Sigmoid colon (tissue), 7 donors: ENCODE data around the gene PHB1. TPM values are rescaled to one million over a fixed set of nuclear protein-coding genes. Genes with fewer than 3 reads are reported as not detected.

ENCODE experiments used
- DNase-seq: peaks from one replicate; pipeline ENCODE4 v3.0.0-alpha.2; 2019
- H3K27ac ChIP-seq, 4 donors: fragments of 200-600 bp; sonication (generic); one replicate each; pipeline ENCODE4 v1.5.1; 2016 to 2019; ENCODE audit warnings: mild to moderate bottlenecking in 1 of 4
- H3K27me3 ChIP-seq, 3 donors: fragments of 200-600 bp; sonication (generic); one replicate each; pipeline ENCODE4 v1.5.1; 2019; ENCODE audit warnings: mild to moderate bottlenecking in 1 of 3
- H3K36me3 ChIP-seq, 4 donors: fragments of 200-600 bp; sonication (generic); one replicate each; pipeline ENCODE4 v1.5.1; 2016 to 2019
- H3K4me1 ChIP-seq, 4 donors: fragments of 200-600 bp; sonication (generic); one replicate each; pipeline ENCODE4 v1.5.1; 2017 to 2019
- H3K4me3 ChIP-seq, 4 donors: fragments of 200-600 bp; sonication (generic); one replicate each; pipeline ENCODE4 v1.5.1; 2017 to 2019; ENCODE audit warnings: mild to moderate bottlenecking in 2 of 4, moderate library complexity in 1 of 4
- H3K9me3 ChIP-seq, 4 donors: fragments of 200-600 bp in 3 of 4; sonication (generic) in 3 of 4; one replicate each; pipeline versions ENCODE4 v1.5.1 to v1.6.1; 2013 to 2019
- EP300 ChIP-seq, 4 donors: sonication (generic); formaldehyde crosslinking; IDR thresholded peaks; one replicate each; pipeline ENCODE4 v1.6.1; 2017; ENCODE audit warnings: antibody characterized with exemption in 4 of 4
- POLR2A ChIP-seq, 2 donors: fragments of 450-650 bp; IDR thresholded peaks; one replicate each; pipeline ENCODE4 v1.6.1; 2016; ENCODE audit warnings: antibody characterized with exemption in 2 of 2, mild to moderate bottlenecking in 2 of 2, moderate library complexity in 2 of 2
- POLR2AphosphoS5 ChIP-seq, 4 donors: sonication (generic); formaldehyde crosslinking; IDR thresholded peaks; one replicate each; pipeline ENCODE4 v1.6.1; 2017; ENCODE audit warnings: antibody characterized with exemption in 4 of 4
- WGBS, 2 donors: extraction: QIAGEN DNeasy Blood & Tissue Kit; methylation state at CpG; one replicate each; pipeline ENCODE4 v1.1.7; 2013; 5-methylcytosine and 5-hydroxymethylcytosine counted together
- intact Hi-C: fragments of 100-400 bp; cut with DNase I; formaldehyde crosslinking; loops from one replicate; pipeline ENCODE4 v1.15.1; 2023
- polyA plus RNA-seq, 3 donors: library from polyadenylated mRNA; stranded (reverse); fragments of 200-250 nt; gene quantifications; one replicate each; pipeline ENCODE4 v1.2.3, GENCODE V29; 2013
- total RNA-seq, 4 donors: library from RNA; depleted of rRNA; stranded (reverse); fragments of >200 nt; gene quantifications; one replicate each; pipeline ENCODE4 v1.1.0, GENCODE V29; 2016
- TF ChIP-seq, protein P1 (sequence below), 4 experiments: fragments of 450-650 bp in 3 of 4; fragments of 200-600 bp in 1 of 4; IDR thresholded peaks; one replicate each; pipeline ENCODE4 v1.5.1; 2016 to 2019; ENCODE audit warnings: antibody characterized with exemption in 4 of 4, mild to moderate bottlenecking in 3 of 4, moderate library complexity in 2 of 4
- donor health status: healthy with polysubstance abuse.
- donor health status: Bipolar disorder and iron deficiency.
- donor health status: healthy.

The PHB1 gene
- total and polyA plus RNA-seq, 7 donors, result 70.9 to 279 (median 105) TPM

GRCh38 chr17:49440581-49440980 is 25.9 kb upstream of the PHB1 start:
- TF ChIP-seq, protein P1, sequence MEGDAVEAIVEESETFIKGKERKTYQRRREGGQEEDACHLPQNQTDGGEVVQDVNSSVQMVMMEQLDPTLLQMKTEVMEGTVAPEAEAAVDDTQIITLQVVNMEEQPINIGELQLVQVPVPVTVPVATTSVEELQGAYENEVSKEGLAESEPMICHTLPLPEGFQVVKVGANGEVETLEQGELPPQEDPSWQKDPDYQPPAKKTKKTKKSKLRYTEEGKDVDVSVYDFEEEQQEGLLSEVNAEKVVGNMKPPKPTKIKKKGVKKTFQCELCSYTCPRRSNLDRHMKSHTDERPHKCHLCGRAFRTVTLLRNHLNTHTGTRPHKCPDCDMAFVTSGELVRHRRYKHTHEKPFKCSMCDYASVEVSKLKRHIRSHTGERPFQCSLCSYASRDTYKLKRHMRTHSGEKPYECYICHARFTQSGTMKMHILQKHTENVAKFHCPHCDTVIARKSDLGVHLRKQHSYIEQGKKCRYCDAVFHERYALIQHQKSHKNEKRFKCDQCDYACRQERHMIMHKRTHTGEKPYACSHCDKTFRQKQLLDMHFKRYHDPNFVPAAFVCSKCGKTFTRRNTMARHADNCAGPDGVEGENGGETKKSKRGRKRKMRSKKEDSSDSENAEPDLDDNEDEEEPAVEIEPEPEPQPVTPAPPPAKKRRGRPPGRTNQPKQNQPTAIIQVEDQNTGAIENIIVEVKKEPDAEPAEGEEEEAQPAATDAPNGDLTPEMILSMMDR (IDR thresholded peaks at IDR 0.05), result no peak
- no peak for TF ChIP-seq POLR2AphosphoS5 (IDR thresholded peaks at IDR 0.05)
- no peak for TF ChIP-seq POLR2A (IDR thresholded peaks at IDR 0.05)
- TF ChIP-seq EP300 (IDR thresholded peaks at IDR 0.05), result no peak
- Histone ChIP-seq H3K36me3 (no peaks in the 10 kb centered on the region), H3K4me3 (no peak overlapping the region), H3K4me1 (peaks cover 0 to 5% (median 0%) of the 10 kb centered on the region in 4 donors), H3K27ac (no peak overlapping the region), H3K27me3 (peaks cover 8 to 38% (median 25%) of the 10 kb centered on the region in 3 donors), H3K9me3 (no peaks in the 10 kb centered on the region)
- DNase-seq, result no peak
- intact Hi-C loops, result no loop called here
- 50 to 84% methylated on average over 1 of the region's 1 CpG for WGBS, 2 donors

GRCh38 chr17:49439673-49440571 is 25.2 kb upstream of the PHB1 start:
- no peak overlapping the region for H3K4me3 ChIP-seq
- H3K9me3 ChIP-seq, result no peaks in the 10 kb centered on the region
- WGBS, 2 donors, result 28 to 63% methylated on average over 9 of the region's 9 CpGs
- H3K27me3 ChIP-seq, result peaks cover 8 to 38% (median 25%) of the 10 kb centered on the region in 3 donors
- H3K4me1 ChIP-seq, result peaks cover 0 to 5% (median 0%) of the 10 kb centered on the region in 4 donors
- TF ChIP-seq POLR2AphosphoS5 (IDR thresholded peaks at IDR 0.05) (no peak), EP300 (IDR thresholded peaks at IDR 0.05) (no peak), POLR2A (IDR thresholded peaks at IDR 0.05) (no peak)
- TF ChIP-seq, protein P1 (IDR thresholded peaks at IDR 0.05), result no peak
- intact Hi-C loops, result no loop called here
- H3K36me3 ChIP-seq, result no peaks in the 10 kb centered on the region
- DNase-seq, result no peak
- H3K27ac ChIP-seq, result no peak overlapping the region

DNA sequence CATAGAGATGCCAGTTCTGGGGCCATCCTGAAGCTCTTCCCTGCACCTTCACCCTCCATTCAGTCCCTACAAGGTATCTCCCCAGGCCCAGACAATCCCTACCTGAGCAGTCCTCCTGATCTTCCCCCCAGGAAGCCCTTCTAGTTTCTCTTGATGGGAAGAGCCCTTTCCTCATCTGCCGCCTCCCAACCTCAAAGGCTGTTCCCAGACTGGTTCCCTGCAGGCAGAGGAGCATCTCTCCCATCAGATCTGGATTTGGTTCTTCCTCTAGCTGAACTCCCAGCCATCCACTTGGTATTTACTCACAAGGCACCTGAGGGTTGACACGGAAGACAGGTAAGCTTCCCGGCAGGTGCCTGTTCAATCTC is 24.6 kb upstream of the PHB1 start:
- peaks cover 0 to 5% (median 0%) of the 10 kb centered on the region in 4 donors for H3K4me1 ChIP-seq
- DNase-seq, result no peak
- no peaks in the 10 kb centered on the region for H3K36me3 ChIP-seq
- H3K27me3 ChIP-seq, result peaks cover 8 to 38% (median 25%) of the 10 kb centered on the region in 3 donors
- TF ChIP-seq, protein P1 (IDR thresholded peaks at IDR 0.05), result no peak
- TF ChIP-seq POLR2AphosphoS5 (IDR thresholded peaks at IDR 0.05), result no peak
- TF ChIP-seq POLR2A (IDR thresholded peaks at IDR 0.05), result no peak
- intact Hi-C loops, result no loop called here
- no peak overlapping the region for H3K27ac ChIP-seq
- H3K4me3 ChIP-seq, result no peak overlapping the region
- WGBS, 2 donors, result 48 to 74% methylated on average over 3 of the region's 3 CpGs
- H3K9me3 ChIP-seq, result no peaks in the 10 kb centered on the region

- H3K27me3 ChIP-seq, result peaks cover 8 to 38% (median 25%) of the 10 kb centered on the region in 3 donors
- H3K4me1 ChIP-seq, result peaks cover 0 to 5% (median 0%) of the 10 kb centered on the region in 4 donors
- H3K9me3 ChIP-seq, result no peaks in the 10 kb centered on the region
- no peak overlapping the region for H3K4me3 ChIP-seq
- DNase-seq, result no peak
- intact Hi-C loops, result no loop called here
- no peak overlapping the region for H3K27ac ChIP-seq
- 17 to 30% methylated on average over 30 of the region's 30 CpGs for WGBS, 2 donors
- TF ChIP-seq POLR2AphosphoS5 (IDR thresholded peaks at IDR 0.05) (no peak), POLR2A (IDR thresholded peaks at IDR 0.05) (no peak), EP300 (IDR thresholded peaks at IDR 0.05) (no peak)
- no peaks in the 10 kb centered on the region for H3K36me3 ChIP-seq
Observed at GRCh38 chr17:49438436-49439278, 24.0 kb upstream of the PHB1 start.
